Naive thymus-derived CD8-positive, alpha-beta T cell (primary cell): Measurements from ENCODE around the gene SPRED2. TPM values are rescaled to one million over a fixed set of nuclear protein-coding genes. Genes with fewer than 3 reads are reported as not detected.

ENCODE experiments used
- ATAC-seq, 2 donors: fragments of 150-1000 bp; cut with Tn5 transposase in 1 of 2; sonication (Bioruptor Pico), chemical (Tn5 transposase) in 1 of 2; 1 replicate in 1 of 2; 2 replicates in 1 of 2; pipeline ENCODE4 v1.10.0; 2021; ENCODE audit warnings: mild to moderate bottlenecking in 2 of 2, moderate library complexity in 2 of 2
- POLR2A ChIA-PET: fragments of 350-600 bp; sonication (Branson Sonifier 250); formaldehyde crosslinking; loops from one replicate; lab custom pipeline; 2021; ENCODE audit warnings: antibody characterized with exemption; lab: Charles Lee
- DNase-seq, 10 donors: peaks; one replicate each; pipeline versions ENCODE4 v3.0.0 to v3.0.0-alpha.2; 2020 to 2022
- H3K27ac Mint-ChIP-seq, 10 donors: one replicate each; pipeline ENCODE4 v1.8.0; 2020 to 2022; ENCODE audit warnings: mild to moderate bottlenecking in 10 of 10, mixed read lengths in 10 of 10, moderate library complexity in 4 of 10, inconsistent platforms in 1 of 10
- H3K27me3 Mint-ChIP-seq, 5 donors: one replicate each; pipeline ENCODE4 v1.8.0; 2021 to 2022; ENCODE audit warnings: mixed read lengths in 5 of 5
- H3K36me3 Mint-ChIP-seq, 3 donors: one replicate each; pipeline ENCODE4 v1.8.0; 2020 to 2022; ENCODE audit warnings: mixed read lengths in 3 of 3, mild to moderate bottlenecking in 2 of 3, inconsistent platforms in 1 of 3
- H3K4me1 Mint-ChIP-seq, 4 donors: one replicate each; pipeline ENCODE4 v1.8.0; 2021 to 2022; ENCODE audit warnings: mixed read lengths in 4 of 4
- H3K4me3 Mint-ChIP-seq, 10 donors: one replicate each; pipeline ENCODE4 v1.8.0; 2020 to 2022; ENCODE audit warnings: mild to moderate bottlenecking in 10 of 10, mixed read lengths in 10 of 10, moderate library complexity in 6 of 10, inconsistent platforms in 1 of 10
- H3K9me3 Mint-ChIP-seq, 9 donors: one replicate each; pipeline ENCODE4 v1.8.0; 2020 to 2022; ENCODE audit warnings: mixed read lengths in 9 of 9, mild to moderate bottlenecking in 3 of 9, inconsistent platforms in 1 of 9, moderate library complexity in 1 of 9
- polyA plus RNA-seq, 3 donors: library from polyadenylated mRNA; unstranded; fragments of 300-500 nt; fragmentation: Illumina TruSeq; gene quantifications; one replicate each; pipeline ENCODE4 v1.2.3, GENCODE V29; 2021
- total RNA-seq, 8 experiments: library from RNA in 2 of 8; stranded (reverse) in 2 of 8; gene quantifications; one replicate each; pipeline ENCODE4 v1.2.3 and lab custom pipeline; 2021 to 2026

SPRED2 gene
- total and polyA plus RNA-seq, 5 experiments from 2014 or later = 0.17 to 0.57 (median 0.28) TPM; not detected in 1

GRCh38 chr2:65353927-65354326 is 78.5 kb downstream of the SPRED2 start:
- Mint-ChIP-seq H3K36me3 (no peaks in the 10 kb centered on the region), H3K4me3 (no peak overlapping the region), H3K9me3 (no peaks in the 10 kb centered on the region), H3K4me1 (peaks cover 0 to 9% (median 0%) of the 10 kb centered on the region in 4 donors), H3K27me3 (peaks cover 0 to 4% (median 0%) of the 10 kb centered on the region in 5 donors), H3K27ac (no peak overlapping the region)
- DNase-seq = no peak
- no peak for ATAC-seq
- POLR2A ChIA-PET = no interaction called here

GRCh38 chr2:65353046-65353445 is 79.4 kb downstream of the SPRED2 start:
- H3K4me3 Mint-ChIP-seq = no peak overlapping the region
- ATAC-seq (no peak), DNase-seq (no peak)
- H3K4me1 Mint-ChIP-seq = peaks cover 0 to 9% (median 0%) of the 10 kb centered on the region in 4 donors
- no peaks in the 10 kb centered on the region for H3K9me3 Mint-ChIP-seq
- no peak overlapping the region for H3K27ac Mint-ChIP-seq
- peaks cover 0 to 6% (median 3%) of the 10 kb centered on the region in 5 donors for H3K27me3 Mint-ChIP-seq
- H3K36me3 Mint-ChIP-seq = no peaks in the 10 kb centered on the region
- POLR2A ChIA-PET = no interaction called here

GRCh38 chr2:65351948-65352595 is 80.3 kb downstream of the SPRED2 start:
- peaks cover 0 to 9% (median 1%) of the 10 kb centered on the region in 4 donors for H3K4me1 Mint-ChIP-seq
- H3K27me3 Mint-ChIP-seq = peaks cover 0 to 15% (median 3%) of the 10 kb centered on the region in 5 donors
- ATAC-seq (no peak), DNase-seq (no peak)
- POLR2A ChIA-PET = no interaction called here
- H3K4me3 Mint-ChIP-seq = no peak overlapping the region
- no peak overlapping the region for H3K27ac Mint-ChIP-seq
- H3K36me3 Mint-ChIP-seq = no peaks in the 10 kb centered on the region
- no peaks in the 10 kb centered on the region for H3K9me3 Mint-ChIP-seq

GRCh38 chr2:65351234-65351947 is 81.0 kb downstream of the SPRED2 start:
- DNase-seq = no peak
- H3K27me3 Mint-ChIP-seq = peaks cover 0 to 22% (median 3%) of the 10 kb centered on the region in 5 donors
- H3K4me1 Mint-ChIP-seq = peaks cover 0 to 9% (median 1%) of the 10 kb centered on the region in 4 donors
- H3K9me3 Mint-ChIP-seq = no peaks in the 10 kb centered on the region
- POLR2A ChIA-PET = no interaction called here
- no peak for ATAC-seq
- no peak overlapping the region for H3K4me3 Mint-ChIP-seq
- H3K36me3 Mint-ChIP-seq = no peaks in the 10 kb centered on the region
- no peak overlapping the region for H3K27ac Mint-ChIP-seq

DNA sequence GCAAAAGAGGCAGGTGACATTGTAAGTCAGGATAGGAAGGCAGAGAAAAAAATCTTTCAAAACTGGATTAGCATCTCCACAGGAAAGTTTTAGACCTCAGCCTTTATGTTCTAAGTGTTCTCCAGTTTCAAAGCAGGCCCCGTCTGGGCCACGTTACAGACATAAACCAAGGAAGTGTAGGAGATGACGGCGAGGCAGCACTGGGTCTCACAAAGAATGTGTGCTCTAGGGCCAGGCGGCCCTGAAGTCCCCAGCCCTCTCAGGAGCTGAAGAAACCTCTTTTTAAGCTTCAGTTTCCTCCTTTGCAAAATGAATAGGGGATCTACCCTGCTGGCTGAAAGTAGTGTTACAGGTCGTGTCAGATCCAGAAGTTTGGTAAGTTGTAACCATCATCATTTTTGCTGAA is 81.7 kb downstream of the SPRED2 start:
- H3K27ac Mint-ChIP-seq = no peak overlapping the region
- H3K36me3 Mint-ChIP-seq = no peaks in the 10 kb centered on the region
- peaks cover 0 to 9% (median 1%) of the 10 kb centered on the region in 4 donors for H3K4me1 Mint-ChIP-seq
- POLR2A ChIA-PET = no interaction called here
- H3K4me3 Mint-ChIP-seq = no peak overlapping the region
- no peaks in the 10 kb centered on the region for H3K9me3 Mint-ChIP-seq
- peaks cover 0 to 28% (median 4%) of the 10 kb centered on the region in 5 donors for H3K27me3 Mint-ChIP-seq
- DNase-seq (peak in 2 of 10 donors; percentile 2 to 13), ATAC-seq (peak in 1 of 2 donors; percentile 39)

DNA sequence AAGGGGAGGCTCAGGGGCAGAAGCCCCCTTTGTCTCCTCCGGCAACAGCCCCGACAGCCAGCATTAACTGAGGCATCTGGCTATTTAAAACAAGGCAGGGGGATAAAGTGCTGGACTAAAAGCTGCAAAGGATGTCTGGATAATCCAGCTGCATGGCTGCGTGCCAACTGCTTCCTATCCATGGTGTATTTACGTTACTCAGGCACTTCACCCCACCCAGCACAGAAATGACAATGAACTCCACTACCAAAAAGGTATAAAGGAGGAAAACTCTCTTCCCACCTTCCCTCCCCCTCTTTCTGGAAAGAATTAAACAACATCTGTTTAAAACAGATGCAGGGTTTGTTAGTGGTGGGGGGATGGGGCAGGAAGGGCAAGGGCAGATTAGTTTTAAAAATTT is 82.5 kb downstream of the SPRED2 start:
- no peak overlapping the region for H3K4me3 Mint-ChIP-seq
- H3K27me3 Mint-ChIP-seq = peaks cover 0 to 28% (median 4%) of the 10 kb centered on the region in 5 donors
- no peak for ATAC-seq
- peaks cover 0 to 9% (median 1%) of the 10 kb centered on the region in 4 donors for H3K4me1 Mint-ChIP-seq
- no peaks in the 10 kb centered on the region for H3K9me3 Mint-ChIP-seq
- POLR2A ChIA-PET = no interaction called here
- H3K36me3 Mint-ChIP-seq = no peaks in the 10 kb centered on the region
- H3K27ac Mint-ChIP-seq = no peak overlapping the region
- no peak for DNase-seq

GRCh38 chr2:65347913-65348312 is 84.5 kb downstream of the SPRED2 start:
- no peak for DNase-seq

DNA sequence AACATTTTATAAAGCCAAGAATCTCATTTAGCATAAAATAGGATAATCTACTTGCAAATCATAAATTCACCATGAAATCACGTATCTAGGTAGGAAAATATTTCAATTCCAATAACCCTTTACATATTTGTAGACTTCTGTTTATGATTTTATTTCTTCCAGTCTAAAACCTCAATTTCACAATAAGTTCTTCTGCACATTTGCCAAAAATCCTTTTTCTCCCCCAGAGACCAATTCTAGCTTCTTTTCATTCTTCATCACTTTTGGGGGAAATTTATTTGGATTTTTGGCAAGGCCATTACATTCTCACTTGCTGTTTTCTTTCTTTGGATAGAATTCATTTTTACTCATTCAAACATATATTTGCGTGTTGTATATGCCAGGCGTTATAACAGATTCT is 86.8 kb downstream of the SPRED2 start:
- Mint-ChIP-seq H3K4me3 (no peak overlapping the region), H3K9me3 (no peaks in the 10 kb centered on the region), H3K27me3 (peaks cover 0 to 28% (median 4%) of the 10 kb centered on the region in 5 donors), H3K36me3 (no peaks in the 10 kb centered on the region), H3K27ac (no peak overlapping the region), H3K4me1 (peaks cover 0 to 3% (median 1%) of the 10 kb centered on the region in 4 donors)
- POLR2A ChIA-PET = no interaction called here
- no peak for DNase-seq
- no peak for ATAC-seq

More at GRCh38 chr2:65347913-65348312, 84.5 kb downstream of the SPRED2 start:
- POLR2A ChIA-PET = no interaction called here
- Mint-ChIP-seq H3K36me3 (no peaks in the 10 kb centered on the region), H3K4me3 (no peak overlapping the region), H3K9me3 (no peaks in the 10 kb centered on the region), H3K27me3 (peaks cover 0 to 28% (median 4%) of the 10 kb centered on the region in 5 donors), H3K4me1 (peaks cover 0 to 9% (median 1%) of the 10 kb centered on the region in 4 donors), H3K27ac (no peak overlapping the region)
- ATAC-seq = no peak

DNA sequence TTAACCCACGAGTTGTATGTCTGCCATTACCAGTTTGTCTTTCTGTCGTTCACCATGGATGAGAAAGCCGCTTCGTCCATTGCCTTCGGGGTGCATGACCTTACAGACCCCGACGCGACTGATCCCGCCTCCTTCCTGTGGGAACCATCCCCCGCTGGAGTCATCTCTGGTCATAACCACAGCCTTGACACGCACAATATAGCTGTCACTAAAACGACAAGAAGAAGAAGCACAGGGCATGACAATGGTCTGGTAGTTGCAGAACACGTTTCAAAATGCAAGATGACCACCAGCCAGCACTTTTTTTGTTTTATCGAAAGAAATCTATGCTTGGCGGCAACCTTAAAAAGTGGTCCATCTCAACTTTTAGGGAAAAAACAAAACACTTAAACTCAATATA is 87.7 kb downstream of the SPRED2 start:
- no peaks in the 10 kb centered on the region for H3K9me3 Mint-ChIP-seq
- no peak for ATAC-seq
- no peaks in the 10 kb centered on the region for H3K36me3 Mint-ChIP-seq
- POLR2A ChIA-PET = no interaction called here
- no peak overlapping the region for H3K27ac Mint-ChIP-seq
- no peak overlapping the region for H3K4me3 Mint-ChIP-seq
- H3K27me3 Mint-ChIP-seq = peaks cover 0 to 28% (median 4%) of the 10 kb centered on the region in 5 donors
- peaks cover 0 to 2% (median 0%) of the 10 kb centered on the region in 4 donors for H3K4me1 Mint-ChIP-seq
- no peak for DNase-seq

DNA sequence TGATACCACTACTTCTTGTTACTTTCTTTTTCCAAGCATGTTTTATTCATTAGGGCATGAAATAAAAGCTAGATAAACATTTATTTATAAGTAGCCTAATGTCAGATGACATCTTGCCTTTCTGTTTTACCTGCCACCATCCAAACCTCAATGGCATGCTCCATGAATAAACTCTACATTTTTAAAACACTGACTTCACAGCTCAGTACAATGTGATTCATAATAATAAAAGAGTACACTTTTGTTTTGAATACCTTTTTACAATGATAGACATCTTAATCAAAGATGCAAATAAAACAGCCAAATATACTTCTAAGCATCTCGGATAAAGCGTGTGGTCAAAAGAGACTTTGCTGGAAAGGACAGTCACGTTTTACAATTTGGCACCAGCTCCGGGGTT is 88.2 kb downstream of the SPRED2 start:
- DNase-seq (no peak), ATAC-seq (no peak)
- POLR2A ChIA-PET = no interaction called here
- H3K27me3 Mint-ChIP-seq = peaks cover 0 to 28% (median 4%) of the 10 kb centered on the region in 5 donors
- H3K36me3 Mint-ChIP-seq = no peaks in the 10 kb centered on the region
- H3K4me1 Mint-ChIP-seq = peaks cover 0 to 2% (median 0%) of the 10 kb centered on the region in 4 donors
- H3K4me3 Mint-ChIP-seq = no peak overlapping the region
- H3K27ac Mint-ChIP-seq = no peak overlapping the region
- no peaks in the 10 kb centered on the region for H3K9me3 Mint-ChIP-seq

- Mint-ChIP-seq H3K4me3 (no peak overlapping the region), H3K9me3 (no peaks in the 10 kb centered on the region), H3K27ac (no peak overlapping the region), H3K36me3 (no peaks in the 10 kb centered on the region), H3K4me1 (peaks cover 0 to 2% (median 0%) of the 10 kb centered on the region in 4 donors), H3K27me3 (peaks cover 0 to 27% (median 4%) of the 10 kb centered on the region in 5 donors)
- DNase-seq (no peak), ATAC-seq (no peak)
- POLR2A ChIA-PET = no interaction called here
Measured at GRCh38 chr2:65343386-65343785, 89.0 kb downstream of the SPRED2 start.

- Mint-ChIP-seq H3K27me3 (peaks cover 0 to 4% (median under 1%) of the 10 kb centered on the region in 5 donors), H3K9me3 (no peaks in the 10 kb centered on the region), H3K4me1 (no peaks in the 10 kb centered on the region), H3K27ac (peak overlapping the region in 1 of 10 donors; percentile 22), H3K36me3 (no peaks in the 10 kb centered on the region), H3K4me3 (no peak overlapping the region)
- no peak for ATAC-seq
- POLR2A ChIA-PET = no interaction called here
- DNase-seq = no peak
Measured at GRCh38 chr2:65340898-65341681, 91.3 kb downstream of the SPRED2 start.

- ATAC-seq (no peak), DNase-seq (no peak)
- no peaks in the 10 kb centered on the region for H3K4me1 Mint-ChIP-seq
- H3K9me3 Mint-ChIP-seq = no peaks in the 10 kb centered on the region
- H3K4me3 Mint-ChIP-seq = no peak overlapping the region
- no peaks in the 10 kb centered on the region for H3K27me3 Mint-ChIP-seq
- H3K27ac Mint-ChIP-seq = no peak overlapping the region
- POLR2A ChIA-PET = no interaction called here
- no peaks in the 10 kb centered on the region for H3K36me3 Mint-ChIP-seq
Measured at GRCh38 chr2:65339648-65340047, 92.8 kb downstream of the SPRED2 start.
